ENCODE data around the gene GNG7.
"Not testable (repeated sequence)": the region's sequence is repeated elsewhere in the genome, so short reads cannot be mapped to it uniquely, and the experiment has no call there.

Gene GNG7

GRCh38 chr19:2464389-2464788 is 238.1 kb downstream of the GNG7 start:
- no peak for DNase-seq (ENCODE audit: low read depth, low spot score)

DNA sequence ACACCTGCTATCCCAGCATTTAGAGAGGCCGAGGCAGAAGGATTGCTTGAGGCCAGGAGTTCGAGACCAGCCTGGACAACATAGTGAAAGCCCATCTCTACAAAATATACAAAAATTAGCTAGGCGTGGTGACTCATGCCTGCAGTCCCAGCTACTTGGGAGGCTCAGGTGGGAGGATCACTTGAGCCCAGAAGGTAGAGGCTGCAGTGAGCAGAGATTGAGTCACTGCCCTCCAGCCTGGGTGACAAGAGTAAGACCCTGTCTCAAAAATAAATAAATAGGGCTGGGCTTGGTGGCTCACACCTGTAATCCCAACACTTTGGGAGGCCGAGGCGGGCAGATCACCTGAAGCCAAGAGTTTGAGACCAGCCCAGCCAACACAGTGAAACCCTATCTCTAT is 238.8 kb downstream of the GNG7 start:
- not testable (repeated sequence) for DNase-seq (ENCODE audit: low read depth, low spot score)

DNA sequence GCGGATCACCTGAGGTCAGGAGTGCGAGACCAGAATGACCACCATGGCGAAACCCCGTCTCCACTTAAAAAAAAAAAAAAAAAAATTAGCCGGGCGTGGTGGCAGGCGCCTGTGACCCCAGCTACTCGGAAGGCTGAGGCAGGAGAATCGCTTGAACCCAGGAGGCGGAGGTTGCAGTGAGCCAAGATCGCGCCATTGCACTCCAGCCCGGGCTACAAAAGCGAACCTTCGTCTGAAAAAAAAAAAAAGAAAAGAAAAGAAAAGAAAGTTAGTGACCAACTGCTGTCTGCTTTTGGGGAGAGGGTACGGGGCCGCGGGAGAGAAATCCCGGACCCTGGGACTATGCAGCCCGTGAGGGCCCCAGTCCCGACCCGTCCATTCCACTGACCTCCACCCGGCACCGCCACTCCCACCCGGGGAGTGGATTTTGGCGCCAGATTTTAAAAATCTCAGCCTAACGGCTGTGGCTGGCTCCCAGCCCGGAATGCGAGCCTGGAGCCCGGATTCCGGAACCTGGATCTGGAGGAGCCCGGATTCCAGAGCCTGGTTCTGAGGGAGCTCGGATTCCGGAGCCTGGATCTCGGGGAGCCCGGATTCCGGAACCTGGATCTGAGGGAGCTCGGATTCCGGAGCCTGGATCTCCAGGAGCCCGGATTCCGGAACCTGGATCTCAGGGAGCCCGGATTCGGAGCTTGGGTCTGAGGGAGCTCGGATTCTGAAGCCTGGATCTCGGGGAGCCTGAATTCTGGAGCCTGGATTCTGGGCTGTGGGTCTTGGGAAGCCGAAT is 239.7 kb downstream of the GNG7 start:
- peak; percentile 98 for DNase-seq (ENCODE audit: low read depth, low spot score)

DNA sequence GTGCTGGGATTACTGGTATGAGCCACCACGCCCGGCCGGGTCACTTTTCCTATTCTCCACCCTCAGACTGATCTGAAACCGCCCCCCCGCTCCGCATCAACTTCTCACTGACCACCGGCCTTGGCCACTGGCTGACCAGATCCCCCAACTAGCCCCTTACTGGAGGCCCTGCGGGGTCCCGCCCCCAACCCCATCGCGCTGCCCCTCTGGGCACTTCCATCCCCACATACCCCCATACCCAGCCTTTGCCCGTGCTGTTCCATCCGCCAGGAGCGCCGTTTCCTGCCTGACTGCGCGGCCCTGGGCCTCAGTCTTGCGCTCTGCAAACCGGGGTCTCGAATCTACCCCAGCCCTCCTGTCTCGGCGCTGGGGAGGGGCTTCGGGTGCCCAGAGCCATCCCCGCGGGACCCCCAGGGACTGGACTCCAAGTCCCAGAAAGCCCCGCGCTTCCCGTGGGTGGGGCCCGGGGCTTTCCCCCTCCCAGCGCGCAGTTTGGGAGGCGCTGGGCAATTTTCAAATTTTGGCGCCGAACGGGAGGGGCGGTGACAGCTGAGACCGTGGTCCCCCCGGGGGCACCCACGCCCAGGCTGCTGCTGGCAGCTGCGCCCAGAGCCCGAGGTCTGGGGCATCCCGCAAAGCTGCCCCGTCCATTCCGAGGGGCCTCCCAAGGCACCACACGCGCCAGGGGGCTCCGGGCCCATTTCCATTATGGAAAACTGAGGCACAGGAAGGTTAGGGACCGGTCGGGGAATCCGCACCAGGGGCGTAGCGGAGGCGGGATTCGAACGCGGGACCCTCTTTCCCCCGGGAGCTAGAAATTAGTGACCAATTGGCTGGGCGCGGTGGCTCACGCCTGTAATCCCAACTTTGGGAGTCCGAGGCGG is 240.5 kb downstream of the GNG7 start:
- DNase-seq (ENCODE audit: low read depth, low spot score), result peak; percentile 75

All from ELF-1 (cell line).